Stimulated activated naive CD8-positive, alpha-beta T cell treated with anti-CD3 and anti-CD28 coated beads, Interleukin-15, Interleukin-2, amounts not matched to agents 100 U/mL and 50 U/mL, for 24 hours (primary cell): ENCODE results near the gene CHRNA10.
A peak's percentile ranks its signal among the peaks of the same experiment; 100 is the strongest.

ENCODE experiments used
- ATAC-seq: fragments of 150-1000 bp; cut with Tn5 transposase; one replicate; pipeline ENCODE4 v1.10.0; 2021
- DNase-seq: peaks from one replicate; pipeline ENCODE4 v3.0.0; 2021

CHRNA10 gene, protein sequence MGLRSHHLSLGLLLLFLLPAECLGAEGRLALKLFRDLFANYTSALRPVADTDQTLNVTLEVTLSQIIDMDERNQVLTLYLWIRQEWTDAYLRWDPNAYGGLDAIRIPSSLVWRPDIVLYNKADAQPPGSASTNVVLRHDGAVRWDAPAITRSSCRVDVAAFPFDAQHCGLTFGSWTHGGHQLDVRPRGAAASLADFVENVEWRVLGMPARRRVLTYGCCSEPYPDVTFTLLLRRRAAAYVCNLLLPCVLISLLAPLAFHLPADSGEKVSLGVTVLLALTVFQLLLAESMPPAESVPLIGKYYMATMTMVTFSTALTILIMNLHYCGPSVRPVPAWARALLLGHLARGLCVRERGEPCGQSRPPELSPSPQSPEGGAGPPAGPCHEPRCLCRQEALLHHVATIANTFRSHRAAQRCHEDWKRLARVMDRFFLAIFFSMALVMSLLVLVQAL

GRCh38 chr11:3671334-3672254 lies at the start of gene CHRNA10:
Gene CHRNA10, minus strand, starts transcription at chr11:3671384. Its CDS starts 72 bp downstream, at chr11:3671312.
- ATAC-seq (no peak), DNase-seq (no peak)

- no peak for ATAC-seq
These were observed 41.1 kb upstream of the CHRNA10 start for GRCh38 chr11:3712274-3712673.

DNA sequence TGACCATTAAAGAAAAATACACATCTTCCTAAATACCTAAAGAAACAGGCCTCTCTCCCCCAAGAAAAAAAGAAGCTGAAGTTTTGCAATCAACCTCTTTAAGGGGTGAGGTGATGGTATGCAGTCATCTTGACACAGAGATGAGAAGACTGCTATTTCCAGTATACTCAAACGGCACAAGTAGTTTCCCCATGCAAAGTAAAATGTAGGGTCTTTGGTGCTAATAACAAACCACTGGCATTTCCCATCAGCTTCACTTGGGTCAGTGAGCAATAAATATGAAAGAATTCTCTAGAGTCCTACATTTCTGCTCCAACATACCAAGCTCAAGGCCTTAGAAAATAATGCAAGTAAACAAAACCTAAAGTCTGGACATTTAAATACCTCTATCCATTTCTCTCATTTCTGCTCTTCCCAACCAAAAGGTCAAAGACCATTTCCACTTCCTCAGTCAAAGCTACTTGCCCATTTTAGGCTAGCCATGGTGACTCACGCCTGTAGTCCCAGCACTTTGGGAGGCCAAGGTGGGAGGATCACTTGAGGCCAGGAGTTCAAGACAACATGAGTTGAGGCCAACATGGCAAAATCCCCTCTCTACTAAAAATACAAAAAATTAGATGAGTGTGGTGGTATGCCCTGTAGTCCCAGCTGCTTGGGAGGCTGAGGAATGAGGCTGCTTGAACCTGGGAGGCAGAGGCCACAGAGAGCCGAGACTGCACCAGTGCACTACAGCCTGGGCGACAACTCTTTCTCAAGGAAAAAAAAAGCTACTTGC lies 39.5 kb upstream of the CHRNA10 start:
- no peak for DNase-seq
- ATAC-seq = peak; percentile 28

More at GRCh38 chr11:3712274-3712673, 41.1 kb upstream of the CHRNA10 start:
- no peak for DNase-seq

DNA sequence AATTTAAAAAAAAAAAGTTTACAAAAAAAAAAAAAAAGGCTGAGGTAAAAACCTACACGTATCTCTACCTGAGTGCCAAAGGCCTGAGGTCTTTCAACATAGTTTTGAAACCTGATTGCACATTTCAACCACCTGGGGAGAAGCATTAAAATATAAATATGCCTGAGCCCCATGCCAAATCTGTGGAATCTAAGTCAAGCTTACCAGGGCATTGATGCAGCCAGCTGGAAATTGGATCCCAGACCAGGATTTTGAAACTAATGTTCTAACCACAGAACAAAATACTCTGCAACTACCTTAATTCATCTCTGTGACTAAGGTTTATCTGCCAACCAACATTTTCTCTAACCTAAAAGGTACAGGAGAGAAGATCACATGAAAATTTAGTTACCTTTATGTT lies 38.8 kb upstream of the CHRNA10 start:
- DNase-seq = no peak
- no peak for ATAC-seq

DNA sequence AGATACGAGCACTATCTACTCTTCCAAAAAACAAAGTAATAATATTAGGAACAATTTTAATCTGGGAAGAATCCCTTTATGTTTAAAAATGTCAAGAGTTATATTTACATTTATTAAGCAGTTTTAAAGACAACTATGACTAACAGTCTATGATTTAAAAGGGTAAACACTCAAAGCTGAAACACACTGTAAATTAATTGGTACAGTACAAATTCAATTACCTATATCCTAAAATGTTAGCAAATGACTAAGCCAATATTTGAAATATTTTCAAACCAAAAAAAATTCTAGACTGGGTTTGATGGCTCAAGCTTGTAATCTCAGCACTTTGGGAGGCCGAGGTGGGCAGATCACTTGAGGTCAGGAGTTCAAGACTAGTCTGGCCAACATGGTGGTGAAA lies 36.0 kb upstream of the CHRNA10 start:
- no peak for ATAC-seq
- no peak for DNase-seq

DNA sequence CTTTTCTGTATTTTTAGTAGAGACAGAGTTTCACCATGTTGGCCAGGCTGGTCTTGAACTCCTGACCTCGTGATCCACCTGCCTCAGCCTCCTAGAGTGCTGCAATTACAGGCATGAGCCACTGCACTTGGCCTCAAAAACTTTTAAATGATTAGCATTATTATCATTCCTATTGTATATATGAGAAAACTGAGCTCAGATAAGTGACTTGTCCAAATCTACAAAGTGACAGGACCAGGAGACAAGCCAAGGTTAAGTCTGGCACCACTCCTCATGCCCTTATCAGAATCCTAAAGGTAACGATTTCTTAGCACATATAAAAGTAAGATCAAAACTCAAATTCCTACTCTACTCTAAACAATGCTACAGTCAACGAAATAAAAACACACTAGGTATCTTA lies 32.2 kb upstream of the CHRNA10 start:
- DNase-seq = no peak
- ATAC-seq = no peak

DNA sequence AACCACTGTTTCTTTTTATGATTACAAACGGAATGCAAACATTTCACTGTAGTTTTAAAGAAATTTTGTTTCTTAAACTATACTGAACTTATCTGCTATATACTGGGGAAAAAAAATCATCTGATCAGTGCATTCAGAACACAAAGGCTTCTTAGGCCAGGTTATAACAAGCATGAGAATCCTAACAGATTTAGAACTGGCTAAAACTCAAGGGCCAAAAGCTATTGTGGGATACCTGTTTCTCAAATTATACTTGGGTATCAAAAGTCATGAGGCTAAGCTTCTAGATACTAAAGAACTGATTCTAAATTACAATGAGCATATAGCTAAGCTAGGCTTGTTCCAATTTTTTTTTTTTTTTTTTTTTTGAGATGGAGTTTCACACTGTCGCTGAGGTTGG lies 29.7 kb upstream of the CHRNA10 start:
- ATAC-seq (no peak), DNase-seq (no peak)

- ATAC-seq = no peak
- no peak for DNase-seq
These were observed 29.2 kb upstream of the CHRNA10 start for GRCh38 chr11:3700410-3700809.

DNA sequence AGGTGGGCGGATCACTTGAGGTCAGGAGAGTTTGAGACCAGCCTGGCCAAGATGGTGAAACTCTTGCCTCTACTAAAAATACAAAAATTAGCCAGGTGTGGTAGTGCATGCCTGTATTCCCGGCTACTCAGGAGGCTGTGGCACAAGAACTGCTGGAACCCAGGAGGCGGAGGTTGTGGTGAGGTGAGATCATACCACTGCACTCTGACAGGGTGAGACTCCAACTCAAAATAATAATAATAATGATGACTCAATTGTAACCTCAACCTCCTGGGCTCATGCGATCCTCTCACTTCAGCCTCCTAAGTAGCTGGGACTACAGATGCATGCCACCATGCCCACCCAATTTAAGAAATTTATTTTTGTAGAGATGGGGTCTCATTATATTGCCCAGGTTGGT lies 15.6 kb upstream of the CHRNA10 start:
- DNase-seq (no peak), ATAC-seq (no peak)

- ATAC-seq = no peak
These were observed 14.7 kb upstream of the CHRNA10 start for GRCh38 chr11:3685923-3686322.

DNA sequence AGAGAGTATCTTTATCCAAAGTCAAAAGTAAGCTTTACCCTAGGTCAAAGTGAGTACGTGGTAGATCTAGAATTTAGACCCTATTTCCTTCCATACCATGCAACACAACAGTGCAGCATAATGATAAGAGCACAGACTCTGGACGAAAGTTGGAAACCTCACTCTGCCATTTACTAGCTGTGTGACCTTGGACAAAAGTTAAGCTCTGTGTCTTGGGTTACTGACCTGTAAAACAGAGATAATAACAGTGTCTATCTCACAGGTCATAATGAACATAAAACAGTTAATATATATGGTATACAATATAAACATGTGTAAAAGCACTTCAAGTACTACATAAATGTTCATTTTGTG lies 13.6 kb upstream of the CHRNA10 start:
- ATAC-seq = no peak
- no peak for DNase-seq

More at GRCh38 chr11:3685923-3686322, 14.7 kb upstream of the CHRNA10 start:
- no peak for DNase-seq

- no peak for DNase-seq
- ATAC-seq = no peak
These were observed 13.1 kb upstream of the CHRNA10 start for GRCh38 chr11:3684129-3684818.

DNA sequence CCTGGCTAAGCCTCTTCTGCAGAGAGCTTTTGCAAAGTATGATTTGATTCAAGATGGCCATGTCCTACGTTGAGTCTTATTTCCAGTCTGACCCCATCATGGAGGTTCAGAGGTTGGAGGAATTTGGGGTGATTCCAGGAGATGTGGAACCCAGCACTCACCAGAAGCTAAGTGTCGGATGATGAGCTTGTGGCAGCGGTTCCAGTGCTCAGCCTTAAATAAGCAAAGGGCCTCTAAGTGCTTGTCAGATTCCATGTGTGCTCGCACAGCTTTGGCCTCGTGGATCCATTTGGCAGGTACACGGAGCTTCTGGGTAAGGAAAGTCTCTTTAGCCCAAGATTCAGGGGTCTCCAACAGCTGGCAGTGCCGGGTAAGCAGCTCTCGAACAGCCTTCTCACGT lies 11.9 kb upstream of the CHRNA10 start:
- no peak for DNase-seq
- ATAC-seq = no peak

- no peak for DNase-seq
- no peak for ATAC-seq
These were observed 7.9 kb upstream of the CHRNA10 start for GRCh38 chr11:3679077-3679476.

DNA sequence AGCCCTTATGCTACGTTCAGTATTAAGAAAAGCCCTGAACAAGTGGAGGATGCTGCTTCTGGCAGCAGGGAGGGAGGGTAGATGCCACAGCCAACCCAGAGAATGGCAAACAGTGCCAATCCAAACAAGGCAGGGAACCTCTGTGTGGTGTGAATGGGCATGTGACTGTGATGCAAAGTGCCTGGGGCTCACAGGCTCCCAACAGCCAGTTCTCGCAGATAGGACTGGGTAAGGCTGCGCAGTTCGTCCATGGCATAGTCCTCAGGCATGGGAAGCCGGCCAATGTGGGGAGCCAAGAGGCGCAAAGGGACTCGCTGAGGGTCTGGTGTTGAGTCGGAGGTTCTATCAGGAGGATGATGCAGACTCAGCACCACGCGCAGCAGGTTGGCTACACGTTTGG lies 4.8 kb upstream of the CHRNA10 start:
- no peak for ATAC-seq

DNA sequence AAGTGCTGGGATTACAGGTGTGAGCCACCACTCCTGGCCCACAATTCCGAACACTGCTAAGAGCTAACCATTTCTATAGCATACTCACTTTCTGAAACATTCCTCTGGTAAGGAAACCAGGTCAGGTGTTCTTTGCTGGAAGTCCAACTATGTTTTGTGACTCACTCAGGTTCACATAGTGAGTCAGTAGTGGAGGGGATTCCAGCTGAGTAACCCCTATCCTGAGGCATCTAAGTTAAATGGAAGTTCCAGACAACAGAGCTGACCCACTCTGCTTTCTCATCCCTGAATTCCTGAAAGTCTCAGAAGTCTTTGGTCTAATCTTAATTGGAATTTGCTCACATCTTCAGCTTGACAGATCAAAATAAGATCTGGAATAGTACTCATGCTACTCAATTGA lies 3.0 kb upstream of the CHRNA10 start:
- DNase-seq (no peak), ATAC-seq (no peak)

More for the DNA sequence above, 4.8 kb upstream of the CHRNA10 start:
- no peak for DNase-seq

- ATAC-seq = no peak
These were observed 1.4 kb downstream of the CHRNA10 start for GRCh38 chr11:3669742-3670183.

GRCh38 chr11:3669128-3669527 lies 2.1 kb downstream of the CHRNA10 start:
- DNase-seq (no peak), ATAC-seq (no peak)

More at GRCh38 chr11:3669742-3670183, 1.4 kb downstream of the CHRNA10 start:
- no peak for DNase-seq

GRCh38 chr11:3667149-3668035 lies 3.8 kb downstream of the CHRNA10 start:
- ATAC-seq = no peak
- DNase-seq = no peak

DNA sequence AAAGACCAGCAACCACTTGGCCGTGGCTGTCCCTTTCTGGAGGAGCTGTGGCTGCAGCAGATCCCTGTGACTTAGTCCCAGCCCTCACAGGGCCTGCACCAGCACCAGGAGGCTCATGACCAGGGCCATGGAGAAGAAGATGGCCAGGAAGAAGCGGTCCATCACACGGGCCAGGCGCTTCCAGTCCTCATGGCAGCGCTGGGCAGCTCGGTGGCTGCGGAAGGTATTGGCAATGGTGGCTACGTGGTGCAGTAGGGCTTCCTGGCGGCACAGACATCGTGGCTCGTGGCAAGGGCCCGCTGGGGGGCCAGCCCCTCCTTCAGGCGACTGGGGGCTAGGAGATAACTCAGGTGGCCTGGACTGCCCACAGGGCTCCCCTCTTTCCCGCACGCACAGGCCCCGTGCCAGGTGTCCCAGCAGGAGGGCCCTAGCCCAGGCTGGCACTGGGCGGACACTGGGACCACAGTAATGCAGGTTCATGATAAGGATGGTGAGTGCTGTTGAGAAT lies 5.1 kb downstream of the CHRNA10 start:
- DNase-seq (no peak), ATAC-seq (no peak)
